ENCODE data around the gene ZNF181. TPM values are rescaled to one million over a fixed set of nuclear protein-coding genes. Genes with fewer than 3 reads are reported as not detected.

The ZNF181 gene
- total RNA-seq, 1 experiment from 2014 or later = 8.2 TPM

DNA sequence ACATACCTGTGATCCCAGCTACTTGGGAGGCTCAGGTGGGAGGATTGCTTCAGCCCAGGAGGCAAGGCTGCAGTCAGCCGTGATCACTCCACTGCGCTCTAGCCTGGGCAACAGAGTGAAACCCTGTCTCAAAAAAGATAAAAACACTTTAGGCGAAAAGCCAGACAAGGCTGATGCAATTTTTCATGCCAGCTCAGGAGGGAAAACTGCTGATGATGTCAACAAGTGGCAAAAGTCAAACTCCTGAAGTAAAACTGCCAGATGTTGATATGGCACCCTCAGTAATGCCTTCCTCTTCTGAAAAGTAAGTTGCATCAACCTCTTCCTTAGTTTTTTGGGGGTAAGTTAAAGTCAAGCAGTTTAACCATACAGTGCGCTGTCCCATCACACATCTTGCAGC lies 23.4 kb downstream of the ZNF181 start:
- no peaks in the 10 kb centered on the region for H3K79me2 ChIP-seq (ENCODE audit: insufficient read depth, low read length)
- no peaks in the 10 kb centered on the region for H3K23me2 ChIP-seq (ENCODE audit: insufficient read length, low read depth, low read length, poor library complexity, severe bottlenecking)
- TF ChIP-seq CTCF (conservative IDR thresholded peaks at IDR 0.05) = no peak
- no peak overlapping the region for H3K4me3 Mint-ChIP-seq
- H3K36me3 Mint-ChIP-seq (ENCODE audit: insufficient read depth in 1 of 3, low read depth in 3 of 3) = peaks cover 37 to 45% (median 44%) of the 10 kb centered on the region in 3 experiments
- no peak overlapping the region for H3K23ac ChIP-seq (ENCODE audit: insufficient read length, low read depth, low read length)
- H2BK12ac ChIP-seq (ENCODE audit: insufficient read length, low read depth, low read length) = no peak overlapping the region
- H2BK5ac ChIP-seq (ENCODE audit: insufficient read length, low read length) = no peak overlapping the region
- H3K27ac ChIP-seq (ENCODE audit: insufficient read length, low read depth, low read length) = no peak overlapping the region
- H3K9ac ChIP-seq (ENCODE audit: extremely low read depth, insufficient read length, low read length) = no peak overlapping the region
- no peak overlapping the region for H2AK5ac ChIP-seq (ENCODE audit: insufficient read length, low read length)
- H3K4me1 Mint-ChIP-seq = no peaks in the 10 kb centered on the region
- peaks cover 82 to 83% of the 10 kb centered on the region in 2 experiments for H3K9me3 Mint-ChIP-seq
- H3K14ac ChIP-seq (ENCODE audit: insufficient read depth, low read length) = no peak overlapping the region
- H3K56ac ChIP-seq (ENCODE audit: insufficient read length, low read depth, low read length) = no peak overlapping the region
- H3K27me3 Mint-ChIP-seq (ENCODE audit: low read depth) = peaks cover 13% of the 10 kb centered on the region
- H3T11ph ChIP-seq (ENCODE audit: low read length) = no peak overlapping the region
- H3K4me1 ChIP-seq (ENCODE audit: insufficient read depth, low read length) = no peaks in the 10 kb centered on the region
- no peaks in the 10 kb centered on the region for H3K79me1 ChIP-seq (ENCODE audit: insufficient read depth, low read depth, low read length, poor library complexity, severe bottlenecking)
- peaks cover 76% of the 10 kb centered on the region for H3K9me3 ChIP-seq (ENCODE audit: control insufficient read depth, low read depth, low read length)
- DNase-seq = no peak
- no peak overlapping the region for H4K5ac ChIP-seq (ENCODE audit: insufficient read length, low read depth, low read length)
- no CpG with 5 or more reads among the region's 4 CpGs for WGBS (ENCODE audit: extremely low coverage, insufficient read length, low lambda C conversion rate)
- H2BK120ac ChIP-seq (ENCODE audit: low read depth, low read length, poor library complexity, severe bottlenecking) = no peak overlapping the region
- no peak overlapping the region for H2AFZ ChIP-seq (ENCODE audit: low read length)
- no peak overlapping the region for H3K18ac ChIP-seq (ENCODE audit: insufficient read length, low read depth, low read length)
- no peaks in the 10 kb centered on the region for H4K20me1 ChIP-seq (ENCODE audit: control insufficient read depth, insufficient read depth, insufficient read length)
- no peak overlapping the region for H3K4me2 ChIP-seq (ENCODE audit: insufficient read depth, insufficient read length, low read length)
- no peak overlapping the region for H2BK15ac ChIP-seq (ENCODE audit: low read depth, low read length)
- H3K27me3 ChIP-seq (ENCODE audit: insufficient read depth, low read length) = no peaks in the 10 kb centered on the region
- H3K4ac ChIP-seq (ENCODE audit: low read depth, low read length) = no peak overlapping the region
- no peak overlapping the region for H2BK20ac ChIP-seq (ENCODE audit: low read depth, low read length, poor library complexity, severe bottlenecking)
- no peak overlapping the region for H3K27ac Mint-ChIP-seq
- no peak overlapping the region for H4K91ac ChIP-seq (ENCODE audit: insufficient read length, low read depth, low read length)
- no peak overlapping the region for H4K8ac ChIP-seq (replicated peaks; ENCODE audit: insufficient read length, low read depth, low read length)
